Eye (tissue), 1 donor: ENCODE results near the gene ARL15.
"Not testable (repeated sequence)": the region's sequence is repeated elsewhere in the genome, so short reads cannot be mapped to it uniquely, and the experiment has no call there.

Source experiments
- DNase-seq: peaks from one replicate; pipeline ENCODE4 v3.0.0-alpha.2; 2015

ARL15 gene

DNA sequence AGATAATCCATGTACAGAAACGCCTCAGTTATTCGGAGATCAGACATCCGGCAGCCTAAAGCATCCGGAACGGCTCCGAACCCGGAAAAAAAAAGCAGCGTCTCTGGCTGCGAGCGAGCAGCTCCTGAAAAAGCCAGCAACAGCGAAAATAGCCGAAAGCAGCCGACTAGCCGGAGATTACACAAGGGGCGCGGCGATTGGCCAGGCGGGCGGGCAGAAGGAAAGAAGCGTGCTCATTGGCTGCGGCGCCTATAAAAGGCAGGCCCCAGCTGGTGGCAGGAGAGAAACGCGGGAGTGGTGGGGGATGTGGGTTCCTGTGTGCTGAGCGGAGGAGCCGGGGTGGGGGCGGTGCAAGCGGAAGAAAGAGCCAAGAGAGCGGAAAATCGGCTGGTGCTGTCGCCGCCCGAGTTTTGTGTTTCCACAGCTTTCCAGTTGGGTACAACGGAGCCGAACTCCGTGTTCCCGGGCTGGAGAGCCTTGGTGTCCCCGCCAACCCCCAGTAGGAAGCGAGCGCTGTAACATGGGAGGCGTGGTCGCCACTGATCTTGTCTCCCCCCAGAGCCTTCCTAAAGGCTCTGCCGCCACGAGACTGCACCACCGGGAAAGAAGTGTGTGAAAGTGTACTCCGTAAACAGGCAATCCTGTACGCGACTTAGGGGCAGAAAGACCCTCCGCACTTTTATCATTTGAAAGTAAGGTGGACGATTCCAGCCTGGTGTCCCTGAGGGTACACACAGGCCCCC, at the start of gene ARL15:
Gene ARL15 (minus strand): TSS at position 141 of the 743 bp plus-strand sequence.
- peak; percentile 99 for DNase-seq

DNA sequence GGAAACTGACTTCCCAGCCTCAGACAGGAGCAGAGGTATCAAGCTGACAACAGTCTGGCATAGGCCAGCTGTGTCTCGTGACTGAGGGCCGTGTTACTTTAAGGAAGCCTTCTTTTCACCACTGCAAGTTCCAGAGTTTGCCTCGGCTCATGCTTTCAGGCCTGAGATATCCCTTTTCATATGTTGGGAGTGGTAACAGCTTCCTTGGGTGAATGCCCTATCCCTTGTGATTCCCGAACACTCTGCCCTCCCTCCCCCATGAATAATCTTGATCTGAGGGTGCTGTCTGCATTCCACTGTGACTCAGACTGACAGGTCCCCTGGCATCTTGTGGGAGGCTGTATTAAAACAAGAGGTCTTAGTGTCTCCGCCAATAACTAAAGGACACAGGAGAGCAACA, 49.7 kb upstream of the ARL15 start:
- DNase-seq, result peak; percentile 9

DNA sequence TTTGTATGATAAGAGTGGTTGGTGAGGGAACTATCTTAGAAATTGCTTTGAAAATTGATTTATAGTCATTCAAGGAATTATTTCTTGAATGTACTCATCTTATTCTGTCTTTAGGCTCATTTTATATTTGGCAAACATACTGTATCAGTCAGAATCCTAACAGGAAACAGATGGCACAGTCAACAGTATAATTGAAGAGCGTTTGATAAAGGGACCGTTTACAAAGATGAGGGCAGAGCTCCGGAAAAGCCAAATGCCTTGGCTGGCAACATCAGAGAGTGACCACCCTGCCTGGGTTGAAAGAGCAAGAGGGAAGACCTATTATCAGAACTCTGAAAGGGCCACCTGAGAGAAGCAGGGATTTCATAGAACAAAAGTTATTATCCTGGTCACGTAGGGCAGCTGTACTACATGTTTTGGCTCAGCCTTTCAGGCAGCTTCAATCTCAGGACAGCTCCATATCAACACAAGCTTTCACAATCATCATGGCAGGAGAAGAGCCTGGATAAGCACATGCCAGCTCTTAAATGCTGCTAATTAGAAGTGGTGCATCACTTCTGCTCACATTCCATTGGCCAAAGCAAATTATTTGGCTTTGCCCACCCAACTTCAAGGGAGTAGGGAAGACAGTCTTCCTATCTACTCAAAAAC, 47.2 kb upstream of the ARL15 start:
- DNase-seq, result peak; percentile 2

DNA sequence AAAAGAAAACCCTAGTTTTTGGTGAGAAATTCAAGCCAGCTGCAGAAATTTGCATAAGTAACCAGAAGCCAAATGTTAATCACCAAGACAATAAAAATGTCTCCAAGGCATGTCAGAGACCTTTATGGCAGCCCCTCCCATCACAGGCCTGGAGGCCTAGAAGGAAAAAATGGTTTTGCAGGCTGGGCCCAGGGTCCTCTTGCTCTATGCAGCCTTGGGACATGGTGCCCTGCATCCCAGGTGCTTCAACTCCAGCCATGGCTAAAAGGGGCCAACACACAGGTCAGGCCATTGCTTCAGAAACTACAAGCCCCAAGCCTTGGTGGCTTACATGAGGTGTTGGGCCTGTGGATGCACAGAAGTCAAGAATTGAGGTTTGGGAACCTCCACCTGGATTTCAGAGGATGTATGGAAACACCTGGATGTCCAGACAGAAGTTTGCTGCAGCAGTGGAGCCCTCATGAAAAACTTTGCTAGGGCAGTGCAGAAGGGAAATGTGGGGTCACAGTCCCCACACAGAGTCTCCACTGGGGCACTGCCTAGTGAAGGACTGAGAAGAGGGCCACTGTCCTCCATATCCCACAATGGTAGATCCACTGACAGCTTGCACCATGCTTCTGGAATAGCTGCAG, 43.7 kb upstream of the ARL15 start:
- not testable (repeated sequence) for DNase-seq

DNA sequence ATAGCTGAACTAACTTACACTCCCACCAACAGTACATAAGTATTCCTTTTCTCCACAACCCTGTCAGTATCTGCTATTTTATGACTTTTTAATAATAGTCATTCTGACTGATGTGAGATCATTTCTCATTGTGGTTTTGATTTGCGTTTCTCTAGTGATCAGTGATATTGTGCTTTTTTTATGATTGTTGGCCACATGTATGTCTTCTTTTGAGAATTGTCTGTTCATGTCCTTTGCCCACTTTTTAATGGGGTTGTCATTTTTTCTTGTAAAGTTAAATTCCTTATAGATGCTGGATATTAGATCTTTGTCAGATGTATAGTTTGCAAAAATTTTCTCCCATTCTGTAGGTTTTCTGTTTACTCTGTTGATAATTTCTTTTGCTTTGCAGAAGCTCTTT, 42.2 kb upstream of the ARL15 start:
- DNase-seq, result not testable (repeated sequence)

DNA sequence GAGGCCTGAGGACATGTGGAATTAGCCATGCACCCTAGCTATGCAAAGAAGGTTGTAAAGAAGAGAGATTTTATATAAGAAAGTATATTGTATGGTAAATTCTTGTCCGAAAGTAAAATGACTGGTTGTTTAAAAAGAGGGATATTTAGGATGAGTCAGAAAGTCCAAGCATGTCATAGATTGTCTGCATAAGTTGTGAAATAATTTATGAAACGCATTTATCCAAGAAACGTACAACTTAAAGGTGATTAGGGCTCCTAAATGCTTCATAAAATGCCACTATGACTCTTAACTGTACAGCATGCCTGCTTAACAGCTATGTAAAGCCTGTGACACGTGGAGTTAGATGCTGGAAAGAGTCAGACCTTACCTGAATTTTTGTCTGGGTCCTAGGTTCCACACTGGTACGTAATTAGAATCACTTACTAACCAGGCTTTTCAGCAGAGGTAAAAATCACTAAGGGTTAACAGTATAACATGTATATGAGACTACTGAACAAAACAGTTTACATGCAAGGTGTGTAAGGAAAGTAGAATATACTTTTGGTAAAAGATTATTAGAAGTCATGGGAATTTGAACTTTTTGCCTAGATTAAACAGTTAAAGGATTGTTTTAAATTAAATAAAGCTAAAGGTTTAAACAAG, 37.0 kb upstream of the ARL15 start:
- no peak for DNase-seq

DNA sequence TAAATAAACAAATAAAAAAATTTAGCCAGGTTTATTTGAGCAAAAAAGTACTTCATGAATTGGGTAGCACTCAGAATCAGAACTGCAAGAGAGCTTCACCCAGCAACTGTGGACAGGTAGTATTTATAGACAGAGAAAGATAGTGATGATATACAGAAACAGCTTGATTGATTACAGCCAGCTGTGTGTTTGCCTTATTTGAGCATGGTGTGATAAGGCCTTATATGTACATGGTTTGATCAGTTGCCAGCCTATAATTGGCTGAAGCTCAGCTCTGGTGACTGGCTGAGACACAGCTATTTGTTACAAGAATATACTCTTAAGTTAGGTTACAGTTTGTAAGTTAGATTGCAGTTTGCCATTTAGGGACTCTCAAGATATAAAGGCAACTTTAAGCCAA, 34.3 kb upstream of the ARL15 start:
- no peak for DNase-seq

DNA sequence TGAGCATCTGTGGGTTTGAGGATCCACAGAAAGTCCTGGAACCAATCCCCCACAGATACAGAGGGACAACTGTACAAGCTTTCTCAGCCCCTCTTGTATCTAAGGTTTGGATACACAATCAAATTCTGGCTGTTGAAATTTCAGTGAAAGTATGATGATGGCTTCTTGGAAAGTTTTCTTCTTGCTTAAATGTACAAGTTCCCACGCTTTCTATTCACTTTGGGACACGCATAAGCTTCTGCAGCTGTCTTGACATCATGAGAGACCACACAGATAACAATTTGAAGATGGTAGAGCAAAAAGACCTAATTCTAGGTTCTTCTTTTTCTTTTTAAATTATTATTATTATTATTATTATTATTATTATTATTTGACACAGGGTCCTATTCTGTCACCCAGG, 31.6 kb upstream of the ARL15 start:
- no peak for DNase-seq

DNA sequence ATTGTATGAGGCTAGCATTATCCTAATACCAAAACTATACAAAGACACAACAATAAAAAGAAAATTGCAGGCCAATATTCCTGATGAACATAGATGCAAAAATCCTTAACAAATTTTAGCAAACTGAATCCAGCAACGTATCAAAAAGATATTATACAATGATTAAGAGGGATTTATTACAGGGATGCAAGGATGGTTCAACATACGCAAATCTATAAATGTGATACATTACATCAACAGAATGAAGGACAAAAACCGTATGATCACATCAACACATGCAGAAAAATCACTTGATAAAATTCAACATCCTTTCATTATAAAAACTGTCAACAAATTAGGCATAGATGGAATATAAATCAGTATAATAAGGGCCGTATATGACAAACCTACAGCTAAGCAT, 27.1 kb upstream of the ARL15 start:
- DNase-seq, result no peak

DNA sequence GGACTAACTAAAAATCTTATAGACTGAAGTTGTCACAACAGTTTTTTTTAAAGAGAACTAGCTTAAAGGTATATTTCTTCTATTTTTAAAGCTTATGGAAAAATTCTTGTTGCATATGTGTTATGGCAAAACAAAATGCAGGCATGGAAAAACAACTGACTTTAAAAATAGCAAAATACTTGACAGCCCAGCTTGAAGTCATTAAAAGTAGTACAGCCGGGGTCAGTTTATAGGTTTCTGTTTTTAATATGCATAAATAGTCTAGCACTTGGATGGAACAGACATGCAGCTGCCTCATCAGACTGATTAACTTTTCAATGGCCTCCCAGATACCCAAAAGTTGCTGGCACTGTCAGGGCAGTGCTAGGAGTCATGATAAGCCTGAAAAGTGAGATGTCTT, 22.3 kb upstream of the ARL15 start:
- DNase-seq, result no peak

DNA sequence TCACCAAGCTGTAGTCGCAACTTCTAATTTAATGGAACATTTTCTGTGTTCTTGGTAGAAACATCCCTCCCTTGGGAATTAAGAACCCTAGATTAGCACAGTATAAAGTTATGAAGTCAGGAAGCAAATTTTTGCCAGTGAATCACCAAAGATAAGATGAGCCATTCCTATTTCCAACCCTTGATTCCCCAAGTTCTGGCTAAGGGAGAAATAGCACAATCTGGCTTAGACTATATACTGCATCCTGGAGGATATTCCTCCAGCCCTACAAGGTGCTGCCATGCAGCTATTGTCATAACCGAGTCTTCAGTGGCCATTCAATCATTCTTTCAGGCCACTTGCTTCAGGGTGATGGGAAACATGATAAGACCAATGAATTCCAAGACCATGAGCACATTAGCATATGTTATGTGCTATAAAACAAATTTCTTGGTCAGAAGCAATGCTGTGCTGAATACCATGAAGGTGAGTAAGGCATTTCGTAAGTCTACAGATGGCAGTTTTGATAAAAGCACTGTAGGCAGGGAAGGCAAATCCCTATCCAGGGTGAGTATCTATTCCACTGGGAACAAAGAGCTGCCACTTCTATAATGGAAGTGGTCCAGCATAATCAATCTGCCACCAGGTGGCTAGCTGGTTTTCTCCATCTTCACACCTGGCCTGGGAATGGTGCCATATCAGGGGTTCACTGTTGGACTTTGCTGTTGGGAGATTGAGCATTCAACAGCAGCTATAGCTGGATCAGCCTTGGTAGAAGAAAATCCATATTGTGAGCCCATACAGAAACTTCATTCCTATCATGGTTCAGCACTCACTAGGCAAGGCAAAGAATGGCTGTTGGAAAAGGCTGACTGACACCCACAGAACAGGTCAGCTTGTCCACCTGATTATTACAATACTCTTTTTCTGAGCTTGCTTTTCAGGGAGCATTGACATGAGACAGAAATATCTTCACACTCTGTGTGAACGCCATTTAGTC, 19.6 kb upstream of the ARL15 start:
- no peak for DNase-seq

DNA sequence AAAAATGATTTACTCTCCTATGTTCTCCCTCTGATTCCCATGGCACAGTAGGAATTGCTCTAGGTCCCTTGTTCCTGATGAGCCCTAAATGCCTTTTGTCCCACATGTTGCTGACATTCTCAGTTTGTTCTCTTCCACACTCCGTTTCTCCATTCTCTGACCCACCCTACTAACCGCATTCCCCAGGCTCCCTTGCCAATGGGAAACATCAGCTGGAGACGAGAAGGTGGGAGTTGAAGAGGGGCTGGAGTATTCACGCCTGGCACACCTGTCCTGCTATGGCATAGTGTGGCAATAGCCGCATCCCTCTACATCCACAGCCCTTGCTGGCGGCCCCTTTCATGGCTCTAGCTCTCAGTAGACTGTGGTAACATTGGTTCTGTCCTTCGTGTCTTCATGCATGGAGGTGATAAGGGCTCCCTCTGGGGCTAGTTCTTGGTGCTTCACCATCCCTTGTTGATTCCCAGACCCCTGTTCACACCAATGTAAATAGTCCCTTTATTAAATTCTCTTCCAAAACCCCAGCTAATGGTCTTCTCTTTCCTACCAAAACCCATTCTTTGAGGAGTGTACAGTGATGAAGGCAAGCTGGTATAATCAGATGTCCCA, 16.4 kb upstream of the ARL15 start:
- no peak for DNase-seq

DNA sequence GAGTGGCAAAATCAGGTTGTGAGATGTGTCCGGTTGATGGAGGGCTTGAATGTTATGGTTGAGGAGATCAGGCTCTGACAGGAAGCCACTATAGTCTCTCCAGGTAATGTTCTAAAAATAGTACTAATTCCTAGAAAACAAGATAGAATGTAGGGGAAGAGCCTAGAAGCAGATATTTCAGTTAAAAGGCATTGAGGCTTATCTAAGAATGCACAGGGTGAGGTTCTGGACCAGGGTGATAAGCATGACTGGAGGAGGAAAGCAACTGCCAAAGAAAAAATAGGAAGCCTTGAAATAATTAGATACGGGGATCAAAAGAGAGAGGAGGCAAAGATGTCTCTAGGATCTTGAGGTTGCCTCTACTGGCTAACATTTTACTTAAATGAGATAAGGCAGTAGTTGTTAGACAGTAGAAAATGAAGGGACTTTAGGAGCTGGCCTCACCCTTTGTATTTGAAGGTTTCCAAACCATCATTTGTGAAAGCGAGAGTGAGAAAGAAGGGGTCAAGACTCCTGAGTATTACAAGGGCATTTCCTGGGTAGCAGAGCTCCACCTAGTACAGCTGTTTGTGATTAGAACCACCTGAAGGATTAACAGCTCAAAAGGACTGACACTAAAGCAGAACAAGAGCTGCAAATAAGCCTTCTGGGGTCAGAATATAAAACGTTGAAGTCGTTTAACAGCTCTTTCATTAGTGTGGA, 15.4 kb upstream of the ARL15 start:
- DNase-seq, result no peak

DNA sequence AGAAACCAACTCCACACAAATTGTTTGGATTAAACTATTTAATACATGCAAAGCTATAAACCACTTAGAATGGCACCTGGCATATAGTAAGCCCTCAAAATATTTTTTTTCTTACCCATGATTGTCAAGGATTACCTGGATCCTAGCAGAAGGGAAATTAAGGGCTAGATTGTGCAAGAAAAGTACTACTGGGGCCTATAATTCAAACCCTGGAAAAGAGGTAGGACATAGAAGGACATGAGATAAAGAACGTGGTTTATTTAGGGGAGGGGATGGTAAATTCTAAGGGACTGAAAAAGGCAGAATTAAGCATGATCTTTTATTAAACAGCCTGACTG, 14.9 kb upstream of the ARL15 start:
- no peak for DNase-seq

DNA sequence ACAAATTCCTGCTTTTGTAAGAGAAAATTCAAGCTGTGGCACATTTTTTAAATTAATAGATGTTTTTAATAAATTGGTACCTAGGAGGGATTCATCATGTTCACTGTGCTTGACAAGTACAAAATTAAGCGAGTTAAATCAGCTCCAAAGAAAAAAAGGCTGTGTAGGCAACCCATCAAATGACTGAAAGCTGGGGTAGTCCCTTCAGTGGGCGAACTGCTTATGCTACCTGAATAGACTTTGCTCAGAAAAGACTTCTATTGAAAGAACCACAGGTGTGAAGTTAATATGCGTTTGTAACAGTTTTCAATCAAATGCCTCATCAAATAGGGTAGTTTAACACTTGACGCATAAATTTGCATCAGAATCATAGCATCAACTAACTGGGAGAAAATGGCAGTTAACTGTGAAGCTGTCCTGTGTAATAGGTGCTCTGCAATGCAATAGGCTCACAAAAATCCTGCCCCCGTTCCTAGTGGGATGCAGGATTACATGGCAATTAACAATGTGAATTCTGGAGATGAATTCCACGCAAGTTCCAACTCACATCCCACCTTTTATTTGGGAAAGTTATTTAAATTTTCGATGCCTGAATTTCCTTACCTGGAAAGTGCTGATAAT, 14.4 kb upstream of the ARL15 start:
- DNase-seq, result no peak

DNA sequence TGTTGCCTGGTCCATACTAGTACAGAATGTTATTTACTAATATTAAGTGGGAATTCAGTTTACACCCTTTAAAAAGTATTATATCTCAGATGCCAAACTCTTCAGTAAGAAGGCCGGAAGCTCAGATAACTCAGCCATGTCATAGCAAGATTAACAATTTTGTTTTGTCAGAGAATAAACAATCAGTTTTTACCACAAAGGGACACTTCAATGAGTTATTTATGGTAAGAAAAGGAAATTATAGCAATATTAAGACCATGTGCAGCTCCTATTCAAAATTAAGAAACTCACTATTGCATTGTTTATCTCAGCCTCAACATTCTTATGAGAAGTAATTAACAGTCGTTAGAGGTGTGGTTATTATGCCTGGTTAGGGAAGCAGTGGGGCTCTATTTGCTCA, 13.1 kb upstream of the ARL15 start:
- DNase-seq, result no peak

DNA sequence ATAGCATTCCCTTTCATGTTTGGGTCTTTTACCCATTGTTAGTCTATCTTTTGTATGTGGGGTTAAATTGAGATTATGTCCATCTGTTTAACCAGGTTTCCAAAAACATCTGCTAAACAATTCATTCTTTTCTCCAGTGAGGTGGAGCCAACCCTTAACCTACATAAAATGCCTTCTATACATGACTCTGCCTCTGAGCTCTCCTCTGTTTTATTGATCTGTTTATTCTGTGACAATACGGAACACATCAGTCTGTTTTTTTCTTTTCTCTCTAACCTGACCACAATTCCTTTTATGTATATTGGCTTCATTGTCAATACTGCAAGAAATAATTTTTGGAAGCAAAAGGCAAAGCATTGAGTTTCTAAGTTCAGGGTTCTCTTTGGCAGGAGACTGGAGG, 9.9 kb upstream of the ARL15 start:
- no peak for DNase-seq

DNA sequence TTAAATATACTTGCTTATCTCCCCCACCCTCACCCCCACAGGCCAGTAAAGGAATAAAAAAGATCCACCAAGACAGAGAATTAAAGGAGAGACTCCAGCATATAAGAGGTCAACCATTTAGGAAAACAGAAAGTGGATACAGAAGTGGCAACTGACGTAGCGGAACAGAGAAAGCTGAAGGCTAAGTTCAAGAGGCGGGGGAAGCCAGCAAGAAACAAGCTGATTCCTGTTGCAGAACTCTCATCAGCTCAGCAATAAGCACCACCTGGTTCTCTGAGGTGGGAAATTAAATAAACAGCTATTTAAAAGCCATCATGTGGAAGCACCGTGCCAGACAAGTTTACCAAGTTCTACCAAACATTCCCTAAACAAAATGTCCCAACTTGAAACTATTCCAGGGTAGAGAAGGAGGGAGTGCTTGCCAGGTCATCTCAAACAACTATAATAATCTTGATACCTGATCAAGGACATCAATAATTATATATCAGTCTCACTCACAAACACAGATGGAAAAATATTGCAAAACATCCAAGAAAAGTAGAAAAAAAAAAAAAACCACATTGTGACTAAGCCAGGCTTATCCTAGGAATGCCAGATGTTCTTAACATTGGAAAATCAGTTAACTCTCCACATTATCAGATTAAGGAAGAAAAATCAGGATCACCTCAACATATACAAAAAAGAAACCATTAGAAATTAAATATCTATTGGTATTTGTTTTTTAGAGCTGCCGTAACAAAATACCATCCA, 7.3 kb upstream of the ARL15 start:
- no peak for DNase-seq

DNA sequence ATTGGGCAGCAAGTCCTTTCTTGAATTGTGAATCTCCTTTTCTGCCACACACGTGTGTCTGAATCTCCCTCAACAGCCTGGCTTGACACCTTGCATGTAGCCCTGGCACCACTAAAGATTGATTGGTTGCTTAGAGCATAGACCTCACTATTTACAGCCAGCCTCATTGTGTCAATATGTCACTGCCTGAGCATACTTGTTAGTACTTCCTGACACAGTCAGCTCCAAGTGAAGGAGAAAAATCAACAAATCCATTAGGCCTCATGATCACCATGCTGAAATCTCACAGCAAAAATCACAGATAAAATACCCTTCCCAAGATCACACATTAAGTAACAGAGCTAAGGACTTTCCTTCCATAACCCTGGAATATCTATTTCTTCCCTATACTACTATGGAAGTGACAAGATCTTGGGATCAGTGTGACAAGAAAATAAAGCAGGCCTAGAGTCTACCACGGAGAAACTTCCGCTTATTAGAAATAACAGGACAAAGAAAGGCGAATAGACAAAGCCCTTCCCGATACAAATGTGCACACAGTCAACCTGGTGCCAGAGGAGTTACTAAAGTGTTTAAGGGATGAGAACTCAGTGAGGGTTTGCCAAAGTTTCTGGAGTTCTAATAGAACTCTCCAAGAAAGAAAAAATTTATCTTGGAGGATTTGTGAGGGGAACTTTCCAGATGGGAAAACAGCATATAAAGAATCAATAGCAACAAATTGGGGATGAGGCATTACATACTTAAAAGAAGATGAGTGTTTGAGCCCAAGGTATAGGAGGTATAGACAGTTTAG, 5.6 kb upstream of the ARL15 start:
- no peak for DNase-seq
